Neural cell (in vitro differentiated cells): Measurements from ENCODE around the gene OR52N1.

ENCODE experiments used
- EP300 ChIP-seq: fragments of 450-650 bp; conservative IDR thresholded peaks from 2 replicates; pipeline ENCODE4 v1.6.1; 2014; ENCODE audit warnings: antibody characterized with exemption, mild to moderate bottlenecking, moderate library complexity; ENCODE audit not compliant: poor library complexity, severe bottlenecking
- TF ChIP-seq, protein P1 (sequence below): fragments of 450-650 bp; IDR thresholded peaks from 2 replicates; pipeline ENCODE4 v1.5.1; 2014; ENCODE audit warnings: antibody characterized with exemption, mild to moderate bottlenecking, moderate library complexity; ENCODE audit not compliant: poor library complexity, severe bottlenecking

DNA sequence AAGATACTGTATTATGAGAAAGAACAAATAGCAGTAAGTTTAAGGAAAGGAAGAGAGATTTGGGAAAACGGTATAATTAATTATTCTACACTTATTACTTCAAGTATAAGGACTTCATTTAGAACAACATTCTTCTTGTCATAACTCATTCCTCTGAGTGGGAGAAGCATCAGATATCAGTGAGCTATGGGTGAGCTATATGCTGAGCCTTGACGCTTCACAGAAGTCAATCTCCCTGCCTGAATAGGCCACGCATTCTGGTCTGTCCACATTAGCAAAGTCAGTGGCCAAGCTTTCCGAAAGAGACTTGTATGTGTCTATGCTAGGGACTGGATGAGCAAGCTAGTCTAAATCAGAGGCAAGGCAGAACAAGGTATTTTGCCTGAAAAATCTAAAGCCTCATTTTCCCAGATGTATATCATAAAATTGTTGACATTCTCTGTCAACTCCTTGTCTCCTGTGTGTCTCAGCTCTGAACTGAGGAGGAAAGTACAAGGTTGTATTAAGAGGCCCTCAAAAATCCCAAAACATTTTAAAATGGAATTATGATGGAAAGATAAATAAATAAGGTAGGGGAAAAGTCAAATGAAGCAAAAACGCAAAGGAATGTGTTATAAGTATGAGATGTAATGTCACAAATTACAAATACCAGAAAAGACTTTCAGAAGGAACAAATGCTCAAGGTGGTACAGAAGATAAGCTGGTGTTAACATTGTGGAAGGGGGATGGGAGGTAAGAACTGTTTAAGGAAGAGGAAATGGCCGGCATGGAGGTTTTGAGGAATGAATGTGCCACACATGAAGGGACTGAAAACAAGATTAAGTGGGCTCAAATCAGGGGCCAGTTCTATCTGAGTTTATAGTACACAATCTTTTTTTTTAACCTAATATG is 19.1 kb upstream of the OR52N1 start:
- TF ChIP-seq, protein P1, sequence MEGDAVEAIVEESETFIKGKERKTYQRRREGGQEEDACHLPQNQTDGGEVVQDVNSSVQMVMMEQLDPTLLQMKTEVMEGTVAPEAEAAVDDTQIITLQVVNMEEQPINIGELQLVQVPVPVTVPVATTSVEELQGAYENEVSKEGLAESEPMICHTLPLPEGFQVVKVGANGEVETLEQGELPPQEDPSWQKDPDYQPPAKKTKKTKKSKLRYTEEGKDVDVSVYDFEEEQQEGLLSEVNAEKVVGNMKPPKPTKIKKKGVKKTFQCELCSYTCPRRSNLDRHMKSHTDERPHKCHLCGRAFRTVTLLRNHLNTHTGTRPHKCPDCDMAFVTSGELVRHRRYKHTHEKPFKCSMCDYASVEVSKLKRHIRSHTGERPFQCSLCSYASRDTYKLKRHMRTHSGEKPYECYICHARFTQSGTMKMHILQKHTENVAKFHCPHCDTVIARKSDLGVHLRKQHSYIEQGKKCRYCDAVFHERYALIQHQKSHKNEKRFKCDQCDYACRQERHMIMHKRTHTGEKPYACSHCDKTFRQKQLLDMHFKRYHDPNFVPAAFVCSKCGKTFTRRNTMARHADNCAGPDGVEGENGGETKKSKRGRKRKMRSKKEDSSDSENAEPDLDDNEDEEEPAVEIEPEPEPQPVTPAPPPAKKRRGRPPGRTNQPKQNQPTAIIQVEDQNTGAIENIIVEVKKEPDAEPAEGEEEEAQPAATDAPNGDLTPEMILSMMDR: no peak
- TF ChIP-seq EP300: no peak
